ENCODE measurements around the gene MICAL3.

MICAL3 gene

DNA sequence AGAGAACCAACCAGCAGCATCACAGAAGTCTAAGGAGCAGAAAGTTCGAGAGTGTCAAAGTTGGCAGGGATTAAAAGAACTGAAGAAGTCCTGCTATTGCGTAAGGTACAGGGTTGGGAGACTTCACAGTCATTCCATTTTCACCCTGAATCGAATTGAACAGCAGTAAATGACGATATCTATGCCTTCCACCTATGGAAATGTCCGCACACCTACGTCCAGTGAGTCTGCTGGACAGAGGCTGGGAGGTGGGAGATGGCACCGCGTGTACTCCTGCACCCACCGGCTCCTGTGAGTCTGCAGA lies 116.7 kb downstream of the MICAL3 start:
- no peaks in the 10 kb centered on the region for H3K79me2 ChIP-seq (ENCODE audit: insufficient read depth, low read length)
- no peaks in the 10 kb centered on the region for H3K27me3 ChIP-seq (ENCODE audit: insufficient read depth, low read length)
- TF ChIP-seq, protein P1, sequence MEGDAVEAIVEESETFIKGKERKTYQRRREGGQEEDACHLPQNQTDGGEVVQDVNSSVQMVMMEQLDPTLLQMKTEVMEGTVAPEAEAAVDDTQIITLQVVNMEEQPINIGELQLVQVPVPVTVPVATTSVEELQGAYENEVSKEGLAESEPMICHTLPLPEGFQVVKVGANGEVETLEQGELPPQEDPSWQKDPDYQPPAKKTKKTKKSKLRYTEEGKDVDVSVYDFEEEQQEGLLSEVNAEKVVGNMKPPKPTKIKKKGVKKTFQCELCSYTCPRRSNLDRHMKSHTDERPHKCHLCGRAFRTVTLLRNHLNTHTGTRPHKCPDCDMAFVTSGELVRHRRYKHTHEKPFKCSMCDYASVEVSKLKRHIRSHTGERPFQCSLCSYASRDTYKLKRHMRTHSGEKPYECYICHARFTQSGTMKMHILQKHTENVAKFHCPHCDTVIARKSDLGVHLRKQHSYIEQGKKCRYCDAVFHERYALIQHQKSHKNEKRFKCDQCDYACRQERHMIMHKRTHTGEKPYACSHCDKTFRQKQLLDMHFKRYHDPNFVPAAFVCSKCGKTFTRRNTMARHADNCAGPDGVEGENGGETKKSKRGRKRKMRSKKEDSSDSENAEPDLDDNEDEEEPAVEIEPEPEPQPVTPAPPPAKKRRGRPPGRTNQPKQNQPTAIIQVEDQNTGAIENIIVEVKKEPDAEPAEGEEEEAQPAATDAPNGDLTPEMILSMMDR (IDR thresholded peaks at IDR 0.05; ENCODE audit: low read length) = no peak
- no peak for TF ChIP-seq EZH2 (IDR thresholded peaks at IDR 0.05; ENCODE audit: borderline replicate concordance, low read length)
- H3K4me1 ChIP-seq (ENCODE audit: insufficient read depth, low read length, severe bottlenecking) = no peaks in the 10 kb centered on the region
- H4K20me1 ChIP-seq (ENCODE audit: insufficient read depth, low read length) = no peaks in the 10 kb centered on the region
- H3K4me3 ChIP-seq (ENCODE audit: low read depth, low read length, poor library complexity, severe bottlenecking) = no peak overlapping the region
- no peak overlapping the region for H3K27ac ChIP-seq (ENCODE audit: low read depth, low read length, poor library complexity, severe bottlenecking)
- H2AFZ ChIP-seq (ENCODE audit: low read length) = no peak overlapping the region
- no peak overlapping the region for H3K4me2 ChIP-seq (ENCODE audit: low read length)
- H3F3A ChIP-seq (ENCODE audit: insufficient read depth, low read length) = no peaks in the 10 kb centered on the region
- no peaks in the 10 kb centered on the region for H3K9me2 ChIP-seq (ENCODE audit: low read depth, low read length)
- H3K9ac ChIP-seq (ENCODE audit: low read length) = no peak overlapping the region
- peaks cover 31% of the 10 kb centered on the region for H3K36me3 ChIP-seq (ENCODE audit: insufficient read depth, low read length)
- H3K9me3 ChIP-seq (ENCODE audit: low read length) = no peaks in the 10 kb centered on the region

GRCh38 chr22:17906978-17907747 lies 117.2 kb downstream of the MICAL3 start:
- Histone ChIP-seq H3K79me2 (ENCODE audit: insufficient read depth, low read length) (no peaks in the 10 kb centered on the region), H3K27me3 (ENCODE audit: insufficient read depth, low read length) (no peaks in the 10 kb centered on the region), H3F3A (ENCODE audit: insufficient read depth, low read length) (no peaks in the 10 kb centered on the region), H3K9me3 (ENCODE audit: low read length) (no peaks in the 10 kb centered on the region), H3K9ac (ENCODE audit: low read length) (no peak overlapping the region), H4K20me1 (ENCODE audit: insufficient read depth, low read length) (no peaks in the 10 kb centered on the region), H3K4me3 (ENCODE audit: low read depth, low read length, poor library complexity, severe bottlenecking) (no peak overlapping the region), H3K4me2 (ENCODE audit: low read length) (no peak overlapping the region), H3K4me1 (ENCODE audit: insufficient read depth, low read length, severe bottlenecking) (no peaks in the 10 kb centered on the region), H2AFZ (ENCODE audit: low read length) (no peak overlapping the region), H3K27ac (ENCODE audit: low read depth, low read length, poor library complexity, severe bottlenecking) (no peak overlapping the region), H3K9me2 (ENCODE audit: low read depth, low read length) (no peaks in the 10 kb centered on the region), H3K36me3 (ENCODE audit: insufficient read depth, low read length) (peaks cover 31% of the 10 kb centered on the region)
- TF ChIP-seq, protein P1 (IDR thresholded peaks at IDR 0.05; ENCODE audit: low read length) = no peak
- TF ChIP-seq EZH2 (IDR thresholded peaks at IDR 0.05; ENCODE audit: borderline replicate concordance, low read length) = no peak

DNA sequence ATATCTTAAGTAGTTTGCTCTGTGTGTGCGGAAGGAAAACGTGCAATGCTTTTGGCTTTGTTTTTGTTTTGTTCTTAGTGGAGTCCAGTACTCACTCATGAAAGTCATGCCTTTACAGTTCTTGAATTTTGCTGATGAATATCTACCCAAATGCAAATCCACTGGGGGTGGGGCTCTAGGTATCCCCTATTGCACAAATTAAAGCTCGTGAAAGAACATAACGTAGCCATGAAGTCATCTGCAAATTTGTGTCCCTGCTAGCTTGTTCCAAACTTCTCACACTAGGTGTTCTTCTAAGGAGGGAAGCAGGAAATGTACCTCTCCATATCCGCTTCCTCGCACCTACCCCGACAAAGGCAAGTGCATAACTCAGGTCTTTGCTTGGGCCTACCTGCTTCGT lies 118.9 kb downstream of the MICAL3 start:
- Histone ChIP-seq H3K9me2 (ENCODE audit: low read depth, low read length) (no peaks in the 10 kb centered on the region), H3K9ac (ENCODE audit: low read length) (no peak overlapping the region), H3K4me1 (ENCODE audit: insufficient read depth, low read length, severe bottlenecking) (no peaks in the 10 kb centered on the region), H4K20me1 (ENCODE audit: insufficient read depth, low read length) (no peaks in the 10 kb centered on the region), H3K36me3 (ENCODE audit: insufficient read depth, low read length) (peaks cover 29% of the 10 kb centered on the region), H3K27ac (ENCODE audit: low read depth, low read length, poor library complexity, severe bottlenecking) (no peak overlapping the region), H3K27me3 (ENCODE audit: insufficient read depth, low read length) (no peaks in the 10 kb centered on the region), H3K79me2 (ENCODE audit: insufficient read depth, low read length) (no peaks in the 10 kb centered on the region), H3K4me2 (ENCODE audit: low read length) (no peak overlapping the region), H3K9me3 (ENCODE audit: low read length) (no peaks in the 10 kb centered on the region), H2AFZ (ENCODE audit: low read length) (no peak overlapping the region), H3K4me3 (ENCODE audit: low read depth, low read length, poor library complexity, severe bottlenecking) (no peak overlapping the region), H3F3A (ENCODE audit: insufficient read depth, low read length) (no peaks in the 10 kb centered on the region)
- TF ChIP-seq, protein P1 (IDR thresholded peaks at IDR 0.05; ENCODE audit: low read length) = no peak
- TF ChIP-seq EZH2 (IDR thresholded peaks at IDR 0.05; ENCODE audit: borderline replicate concordance, low read length) = no peak
